Neuronal stem cell (in vitro differentiated cells): ENCODE data around the gene CST4.
"Not testable (repeated sequence)": the region's sequence is repeated elsewhere in the genome, so short reads cannot be mapped to it uniquely, and the experiment has no call there.

Experiments
- DNase-seq: peaks from one replicate; pipeline ENCODE4 v3.0.0-alpha.2; 2013; ENCODE audit warnings: low spot score
- H2AFZ ChIP-seq: one replicate; pipeline ENCODE4 v1.6.1; 2013; ENCODE audit warnings: mild to moderate bottlenecking, low read length, inconsistent platforms
- H2AK5ac ChIP-seq: 2 replicates; pipeline ENCODE4 v1.6.1; 2013; ENCODE audit warnings: low read depth, mild to moderate bottlenecking, inconsistent platforms, low read length, moderate library complexity, mixed read lengths
- H2BK120ac ChIP-seq: 2 replicates; pipeline ENCODE4 v1.6.1; 2013; ENCODE audit warnings: low read depth, mild to moderate bottlenecking, inconsistent platforms, low read length, moderate library complexity, mixed read lengths
- H2BK12ac ChIP-seq: one replicate; pipeline ENCODE4 v1.6.1; 2013; ENCODE audit warnings: low read length, inconsistent platforms
- H2BK15ac ChIP-seq: 2 replicates; pipeline ENCODE4 v1.6.1; 2013; ENCODE audit warnings: mild to moderate bottlenecking, low read length, inconsistent platforms, mixed read lengths
- H2BK5ac ChIP-seq: one replicate; pipeline ENCODE4 v1.6.1; 2013; ENCODE audit warnings: inconsistent platforms, mild to moderate bottlenecking, low read length, moderate library complexity
- H3K14ac ChIP-seq: one replicate; pipeline ENCODE4 v1.6.1; 2013; ENCODE audit warnings: low read length, inconsistent platforms
- H3K18ac ChIP-seq: 2 replicates; pipeline ENCODE4 v1.6.1; 2013; ENCODE audit warnings: low read length, inconsistent platforms
- H3K23ac ChIP-seq: 2 replicates; pipeline ENCODE4 v1.6.1; 2013; ENCODE audit warnings: low read depth, mild to moderate bottlenecking, mixed read lengths, low read length, inconsistent platforms; ENCODE audit not compliant: poor library complexity
- H3K27ac ChIP-seq: replicated peaks from 3 replicates; pipeline ENCODE4 v1.5.1; 2013; ENCODE audit warnings: low read length, inconsistent platforms
- H3K27me3 ChIP-seq, 3 experiments: 2 replicates each; pipeline ENCODE4 v1.6.1; 2013; ENCODE audit warnings: low read length in 3 of 3, mild to moderate bottlenecking in 2 of 3, inconsistent platforms in 1 of 3, low read depth in 1 of 3, mixed read lengths in 1 of 3, moderate library complexity in 1 of 3; ENCODE audit not compliant: control insufficient read depth in 3 of 3, insufficient read depth in 3 of 3
- H3K36me3 ChIP-seq, 2 donors: replicated peaks in 1 of 2; 2 replicates each; pipeline ENCODE4 v1.6.1; 2013; ENCODE audit warnings: low read length in 2 of 2; ENCODE audit not compliant: control insufficient read depth in 2 of 2, insufficient read depth in 2 of 2
- H3K4ac ChIP-seq: 2 replicates; pipeline ENCODE4 v1.6.1; 2013; ENCODE audit warnings: inconsistent platforms, mild to moderate bottlenecking, low read length, moderate library complexity
- H3K4me1 ChIP-seq, 2 donors: 1 replicate in 1 of 2; 2 replicates in 1 of 2; pipeline ENCODE4 v1.6.1; 2013; ENCODE audit warnings: low read length in 2 of 2, low read depth in 1 of 2; ENCODE audit not compliant: control insufficient read depth in 2 of 2, insufficient read depth in 1 of 2
- H3K4me2 ChIP-seq: one replicate; pipeline ENCODE4 v1.6.1; 2013; ENCODE audit warnings: mild to moderate bottlenecking, low read length, inconsistent platforms; ENCODE audit not compliant: insufficient read depth, poor library complexity, severe bottlenecking
- H3K4me3 ChIP-seq, 2 donors: 2 replicates each; pipeline ENCODE4 v1.5.1; 2013; ENCODE audit warnings: low read length in 2 of 2, mild to moderate bottlenecking in 2 of 2, inconsistent platforms in 1 of 2, moderate library complexity in 1 of 2
- H3K79me1 ChIP-seq: one replicate; pipeline ENCODE4 v1.6.1; 2013; ENCODE audit warnings: low read depth, mild to moderate bottlenecking, inconsistent platforms, low read length, moderate library complexity
- H3K9ac ChIP-seq: one replicate; pipeline ENCODE4 v1.6.1; 2013; ENCODE audit warnings: mild to moderate bottlenecking, low read depth, low read length, inconsistent platforms; ENCODE audit not compliant: poor library complexity
- H3K9me3 ChIP-seq, 2 donors: replicated peaks in 1 of 2; 2 replicates each; pipeline versions ENCODE3 to v1.6.1; 2013; ENCODE audit warnings: low read length in 2 of 2, mild to moderate bottlenecking in 2 of 2, inconsistent platforms in 1 of 2, low read depth in 1 of 2, mixed read lengths in 1 of 2, moderate library complexity in 1 of 2; ENCODE audit not compliant: control insufficient read depth in 2 of 2, insufficient read depth in 1 of 2
- H4K8ac ChIP-seq: one replicate; pipeline ENCODE4 v1.6.1; 2013; ENCODE audit warnings: low read depth, mild to moderate bottlenecking, inconsistent platforms, low read length, moderate library complexity
- H4K91ac ChIP-seq: one replicate; pipeline ENCODE4 v1.6.1; 2013; ENCODE audit warnings: low read length, low read depth, mild to moderate bottlenecking, inconsistent platforms; ENCODE audit not compliant: poor library complexity
- WGBS, 2 donors: extraction: QIAGEN DNeasy Blood & Tissue Kit; methylation state at CpG; one replicate each; pipeline ENCODE4 v1.1.7; 2013; ENCODE audit warnings: missing lambda C conversion rate in 2 of 2, mixed read lengths in 1 of 2; ENCODE audit not compliant: insufficient read length in 2 of 2, insufficient replicate concordance in 1 of 2; ENCODE audit errors: extremely low coverage in 2 of 2; 5-methylcytosine and 5-hydroxymethylcytosine counted together

The CST4 gene

DNA sequence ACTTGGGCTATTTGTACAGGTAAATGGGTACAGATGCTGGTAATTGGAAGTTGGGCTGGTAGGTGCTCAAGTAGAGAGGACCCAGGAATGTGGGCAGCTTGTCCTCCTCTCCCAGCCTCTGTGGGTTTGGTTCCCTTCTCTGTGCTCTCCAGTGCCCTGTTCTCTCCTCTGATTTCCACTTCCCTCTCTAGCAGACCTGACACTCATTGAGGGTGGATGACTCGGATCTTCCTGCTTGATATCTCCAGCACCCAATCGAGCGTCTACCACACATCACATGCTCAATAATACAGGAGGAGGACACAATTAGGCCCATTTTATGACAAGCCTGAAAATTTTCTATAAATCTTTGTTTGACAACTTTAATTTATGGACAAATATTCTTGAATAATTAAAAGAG is 38.2 kb upstream of the CST4 start:
- Histone ChIP-seq H3K23ac (no peak overlapping the region), H3K4me1 (no peaks in the 10 kb centered on the region), H3K4me3 (no peak overlapping the region), H3K18ac (no peak overlapping the region), H3K27ac (no peak overlapping the region), H3K14ac (no peak overlapping the region), H3K9me3 (no peaks in the 10 kb centered on the region), H2BK120ac (no peak overlapping the region), H2BK5ac (no peak overlapping the region), H3K79me1 (no peaks in the 10 kb centered on the region), H3K4me2 (no peak overlapping the region), H3K9ac (no peak overlapping the region), H4K8ac (no peak overlapping the region), H3K27me3 (no peaks in the 10 kb centered on the region), H4K91ac (no peak overlapping the region), H2AFZ (no peak overlapping the region), H3K4ac (no peak overlapping the region), H2BK15ac (no peak overlapping the region), H2BK12ac (no peak overlapping the region), H2AK5ac (no peak overlapping the region), H3K36me3 (no peaks in the 10 kb centered on the region)
- DNase-seq, result no peak
- WGBS, 2 donors, result no CpG with 5 or more reads among the region's 3 CpGs

DNA sequence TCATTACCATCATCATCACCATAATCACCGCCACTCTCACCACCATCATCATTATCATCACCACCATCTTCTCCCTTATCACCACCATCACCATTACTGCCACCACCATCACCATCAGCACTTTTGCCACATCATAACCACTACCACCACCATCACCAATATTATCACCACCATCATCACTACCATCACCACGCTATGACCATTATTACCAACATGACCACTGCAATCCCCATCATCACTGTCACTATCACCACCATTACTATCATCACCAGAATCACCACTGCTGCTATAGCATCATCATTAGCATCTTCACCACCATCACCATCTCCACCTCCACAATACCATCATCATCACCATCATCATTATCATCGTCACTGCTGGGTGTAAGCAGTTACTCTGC is 36.3 kb upstream of the CST4 start:
- WGBS, 2 donors, result 100% methylated on average over 1 of the region's 3 CpGs; no CpG with 5 or more reads in 1 of the 2 donors
- no peaks in the 10 kb centered on the region for H3K79me1 ChIP-seq

GRCh38 chr20:23723659-23724307 is 34.9 kb upstream of the CST4 start:
- H3K23ac ChIP-seq, H2BK12ac ChIP-seq, H3K4me2 ChIP-seq, H3K14ac ChIP-seq, H2BK15ac ChIP-seq, H3K4me1 ChIP-seq, H3K79me1 ChIP-seq, H4K8ac ChIP-seq, H2BK5ac ChIP-seq, H3K4ac ChIP-seq, H3K36me3 ChIP-seq, H3K4me3 ChIP-seq, H2AFZ ChIP-seq, H3K9me3 ChIP-seq, H3K27ac ChIP-seq, H2AK5ac ChIP-seq, H4K91ac ChIP-seq, H2BK120ac ChIP-seq, H3K18ac ChIP-seq, DNase-seq, H3K27me3 ChIP-seq, H3K9ac ChIP-seq: not testable (repeated sequence)
- WGBS, 2 donors, result no CpG with 5 or more reads among the region's 2 CpGs

More for the DNA sequence above, 36.3 kb upstream of the CST4 start:
- no peak overlapping the region for H2BK5ac ChIP-seq
- H2BK120ac ChIP-seq, result no peak overlapping the region
- H2BK12ac ChIP-seq, result no peak overlapping the region
- no peaks in the 10 kb centered on the region for H3K36me3 ChIP-seq
- H3K4ac ChIP-seq, result no peak overlapping the region
- no peak overlapping the region for H3K14ac ChIP-seq
- H2AFZ ChIP-seq, result no peak overlapping the region
- H3K9ac ChIP-seq, result no peak overlapping the region
- no peaks in the 10 kb centered on the region for H3K4me1 ChIP-seq
- H2BK15ac ChIP-seq, result no peak overlapping the region
- H4K8ac ChIP-seq, result no peak overlapping the region
- H3K9me3 ChIP-seq, result no peaks in the 10 kb centered on the region
- H3K23ac ChIP-seq, result no peak overlapping the region
- peak overlapping the region in 1 of 2 donors; percentile 42 for H3K4me3 ChIP-seq
- H4K91ac ChIP-seq, result no peak overlapping the region
- H3K27ac ChIP-seq, result no peak overlapping the region
- DNase-seq, result no peak
- no peak overlapping the region for H2AK5ac ChIP-seq
- H3K27me3 ChIP-seq, result no peaks in the 10 kb centered on the region
- no peak overlapping the region for H3K4me2 ChIP-seq
- H3K18ac ChIP-seq, result no peak overlapping the region

DNA sequence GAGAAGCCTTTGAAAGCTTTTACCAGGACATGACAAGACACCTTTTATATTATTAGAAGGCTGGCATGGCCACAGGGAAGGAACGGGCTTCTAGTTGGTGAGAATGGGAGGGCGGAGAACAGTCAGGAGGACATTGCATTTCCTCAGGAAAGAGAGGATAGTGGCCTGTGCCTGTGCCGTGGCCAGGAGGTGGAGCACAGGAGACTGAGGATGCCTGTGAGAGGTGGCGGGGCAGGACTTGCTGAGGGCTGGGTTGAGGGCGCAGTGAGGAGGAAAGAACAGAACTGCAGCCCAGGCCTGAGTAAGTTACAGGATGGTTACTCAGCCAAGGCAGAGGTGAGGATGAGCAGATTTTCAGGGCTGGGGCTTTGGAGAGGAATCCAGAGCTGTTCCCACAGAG is 34.0 kb upstream of the CST4 start:
- H3K4me3 ChIP-seq, H3K4me1 ChIP-seq, H2BK5ac ChIP-seq, H3K4ac ChIP-seq, H4K8ac ChIP-seq, H3K27me3 ChIP-seq, H3K4me2 ChIP-seq, H3K27ac ChIP-seq, H2BK120ac ChIP-seq, DNase-seq, H4K91ac ChIP-seq, H2BK12ac ChIP-seq, H3K79me1 ChIP-seq, H2AK5ac ChIP-seq, H3K18ac ChIP-seq, H3K36me3 ChIP-seq, H2BK15ac ChIP-seq, H3K9ac ChIP-seq, H3K23ac ChIP-seq, H2AFZ ChIP-seq, H3K14ac ChIP-seq, H3K9me3 ChIP-seq: not testable (repeated sequence)
- no CpG with 5 or more reads among the region's 5 CpGs for WGBS, 2 donors
